HG03575 (cell line): ENCODE results near the gene PSTPIP1.

Experiments used
- ATAC-seq: cut with Tn5 transposase; IDR thresholded peaks from one replicate; pipeline ENCODE4 v1.9.1; 2021; ENCODE audit not compliant: unreplicated experiment, insufficient number of reproducible peaks, low FRiP score; ENCODE audit errors: extremely low read depth

The PSTPIP1 gene

GRCh38 chr15:76976572-76977270, 18.2 kb upstream of the PSTPIP1 start:
- no peak for ATAC-seq

GRCh38 chr15:76978522-76979330, 16.2 kb upstream of the PSTPIP1 start:
- no peak for ATAC-seq

- ATAC-seq: no peak
These were observed 15.5 kb upstream of the PSTPIP1 start for GRCh38 chr15:76979331-76979925.

- no peak for ATAC-seq
These were observed 14.9 kb upstream of the PSTPIP1 start for GRCh38 chr15:76979996-76980520.

DNA sequence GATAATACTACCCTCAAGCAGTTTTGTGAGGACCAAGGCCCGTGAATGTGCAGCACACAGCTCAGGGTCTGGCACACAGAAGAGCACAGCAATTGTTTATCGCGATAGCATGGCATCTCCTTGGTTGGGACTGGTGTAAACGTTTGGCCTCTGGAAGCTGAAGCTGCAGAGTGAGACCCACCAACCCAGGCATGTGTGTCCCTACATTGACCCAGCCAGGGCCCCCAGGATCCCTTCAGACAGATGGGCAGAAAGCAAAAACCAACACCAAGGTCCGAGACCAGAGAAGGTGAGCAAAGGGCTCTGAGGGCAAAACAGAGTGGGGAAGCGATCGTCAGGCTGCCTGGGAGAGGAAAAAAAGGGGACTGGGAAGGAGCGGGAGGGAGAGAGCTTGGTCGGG, 12.6 kb upstream of the PSTPIP1 start:
- ATAC-seq: no peak

DNA sequence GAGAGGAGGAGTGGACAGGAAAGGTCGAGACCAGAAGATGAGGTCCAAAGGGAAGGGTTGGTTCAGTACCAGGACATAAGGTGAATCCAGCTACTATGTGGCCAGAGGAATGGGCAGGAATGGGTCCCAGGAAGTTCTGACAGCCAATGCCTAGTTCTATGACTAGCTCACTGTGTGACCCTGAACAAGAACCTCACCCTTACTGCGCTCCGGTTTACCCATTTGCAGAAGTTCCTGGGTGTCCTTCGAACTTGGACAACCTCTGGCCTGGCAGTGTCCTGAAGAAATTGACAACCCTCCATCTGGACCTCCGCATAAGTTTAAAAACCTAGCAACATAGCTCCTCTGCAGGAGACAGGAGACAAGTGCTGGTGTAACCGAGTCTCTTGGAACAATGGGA, 12.2 kb upstream of the PSTPIP1 start:
- no peak for ATAC-seq

- no peak for ATAC-seq
These were observed 11.1 kb upstream of the PSTPIP1 start for GRCh38 chr15:76983590-76984375.

DNA sequence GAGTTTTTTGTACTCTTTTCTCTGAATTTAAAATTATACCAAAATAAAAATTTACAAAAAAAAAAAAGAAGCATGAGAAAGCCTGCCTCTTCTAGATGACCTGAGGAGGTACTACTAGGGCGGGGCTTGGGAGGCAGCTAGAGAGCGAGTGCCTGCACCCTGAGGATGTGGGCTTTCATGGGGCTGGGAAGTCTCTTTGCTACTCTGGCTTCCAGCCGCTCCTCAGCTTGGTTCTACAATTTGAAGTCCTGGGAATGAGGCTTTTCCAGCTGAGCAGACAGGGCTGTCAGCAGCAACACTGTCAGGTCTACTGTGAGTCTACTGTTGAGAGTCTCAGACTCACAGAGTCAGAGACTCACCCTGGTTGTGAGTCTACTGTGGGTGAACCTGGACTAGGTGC, 8.2 kb upstream of the PSTPIP1 start:
- ATAC-seq: no peak

DNA sequence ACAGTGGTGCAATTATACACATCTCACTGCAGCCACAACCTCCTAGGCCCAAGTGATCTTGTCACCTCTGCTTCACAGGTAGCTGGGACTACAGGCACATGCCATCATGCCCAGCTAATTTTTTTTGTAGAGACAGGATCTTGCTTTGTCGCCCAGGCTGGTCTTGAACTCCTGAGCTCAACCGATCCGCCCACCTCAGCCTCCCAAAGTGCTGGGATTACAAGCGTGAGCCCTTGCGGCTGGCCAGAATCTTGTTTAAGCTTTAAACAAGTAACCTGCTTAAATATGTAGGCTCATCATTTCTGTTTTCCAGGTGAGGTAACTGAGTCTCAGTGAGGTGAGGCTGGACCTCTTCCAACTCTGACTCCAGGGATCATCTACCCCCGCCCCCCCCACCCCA, 7.7 kb upstream of the PSTPIP1 start:
- ATAC-seq: no peak

- no peak for ATAC-seq
These were observed 6.7 kb upstream of the PSTPIP1 start for GRCh38 chr15:76987896-76988860.

- ATAC-seq: no peak
These were observed 5.8 kb upstream of the PSTPIP1 start for GRCh38 chr15:76988867-76989780.

DNA sequence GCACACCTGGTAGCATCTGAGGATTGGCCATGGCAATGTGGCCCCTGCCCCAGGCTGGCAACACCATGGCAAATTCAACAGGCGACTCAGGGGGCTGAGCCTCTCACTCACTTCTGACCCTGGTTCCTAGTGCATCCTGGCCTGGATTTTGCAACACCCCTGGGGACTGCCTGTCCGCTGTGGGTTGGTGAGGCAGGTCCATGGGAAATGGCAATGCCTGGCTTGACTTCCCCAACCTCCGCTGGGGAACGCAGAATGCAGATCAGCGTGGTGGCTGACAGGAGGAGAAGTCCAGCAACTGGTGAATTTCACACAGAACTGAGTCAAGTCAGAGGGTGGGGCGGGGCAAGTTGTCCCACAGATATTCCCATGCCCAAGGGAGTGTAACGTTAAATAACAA, 3.9 kb upstream of the PSTPIP1 start:
- no peak for ATAC-seq

DNA sequence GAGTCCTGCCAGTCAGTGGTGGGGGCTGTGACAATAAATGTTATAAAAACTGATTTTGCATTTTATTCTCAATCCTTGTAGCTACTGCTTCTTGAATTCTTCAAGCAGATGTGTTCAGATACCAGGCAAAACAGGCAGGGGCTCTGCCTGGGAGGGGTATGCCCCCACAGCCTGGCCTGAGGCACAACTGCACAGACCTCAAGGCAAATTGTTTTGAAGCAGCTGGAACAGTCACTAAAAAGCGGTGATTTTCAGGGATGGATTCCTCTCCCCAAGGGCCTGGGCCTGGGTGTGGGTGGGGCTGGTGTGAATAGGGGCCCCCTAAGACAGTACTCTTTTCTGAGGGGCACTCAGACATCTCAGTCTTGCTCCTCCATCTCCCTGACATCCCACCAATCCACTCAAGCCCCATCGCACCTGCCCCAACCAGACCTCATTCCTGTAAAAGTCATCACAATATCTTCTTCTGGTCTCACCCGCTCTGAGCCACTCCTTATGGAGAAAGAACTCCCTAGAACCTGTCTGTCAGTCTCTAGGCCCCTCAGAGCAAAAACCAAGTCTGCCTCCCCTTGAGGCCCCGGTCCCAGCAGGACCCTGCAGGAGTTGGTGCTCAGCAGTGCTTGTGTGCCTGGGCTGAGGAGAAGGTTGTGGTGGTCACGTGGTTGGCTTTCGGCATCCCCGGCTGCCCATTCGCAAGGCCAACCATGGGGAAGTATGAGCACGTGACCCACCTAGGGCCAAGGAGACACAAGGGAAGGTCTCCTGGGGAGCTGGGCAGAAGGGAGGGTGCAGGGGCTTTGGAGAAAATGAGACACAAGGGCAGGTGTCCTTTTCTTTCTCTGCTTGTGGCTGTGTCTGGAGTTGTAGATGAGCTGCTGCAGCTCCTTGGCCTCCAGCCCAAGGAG, 2.9 kb upstream of the PSTPIP1 start:
- ATAC-seq: no peak

- no peak for ATAC-seq
These were observed 1.7 kb upstream of the PSTPIP1 start for GRCh38 chr15:76993114-76993725.

- ATAC-seq: no peak
These were observed 925 bp upstream of the PSTPIP1 start for GRCh38 chr15:76994001-76994400.

- ATAC-seq: no peak
These were observed 430 bp upstream of the PSTPIP1 start for GRCh38 chr15:76994496-76994895.
